Psoas muscle (tissue), 8 donors: ENCODE results near the gene FXR1. TPM values are rescaled to one million over a fixed set of nuclear protein-coding genes. Genes with fewer than 3 reads are reported as not detected.
A peak's percentile ranks its signal among the peaks of the same experiment; 100 is the strongest.

ENCODE experiments used
- ATAC-seq, 4 donors: fragments of 200-7000 bp; cut with Tn5 transposase; one replicate each; pipeline ENCODE4 v1.9.1; 2020; ENCODE audit warnings: moderate library complexity in 3 of 4, mild to moderate bottlenecking in 2 of 4
- DNase-seq, 2 donors: peaks; one replicate each; pipeline ENCODE4 v3.0.0-alpha.2; 2020
- H3K27ac ChIP-seq: fragments of 200-600 bp; one replicate; pipeline ENCODE4 v1.8.0; 2022
- H3K27me3 ChIP-seq, 3 donors: fragments of 200-600 bp in 1 of 3; one replicate each; pipeline versions ENCODE4 v1.6.1 to v1.8.0; 2013 to 2022; ENCODE audit warnings: low read length in 2 of 3, mild to moderate bottlenecking in 2 of 3, moderate library complexity in 1 of 3; ENCODE audit not compliant: insufficient read depth in 3 of 3
- H3K36me3 ChIP-seq, 2 donors: fragments of 200-600 bp in 1 of 2; one replicate each; pipeline versions ENCODE4 v1.6.1 to v1.8.0; 2013 to 2022; ENCODE audit warnings: low read depth in 1 of 2, mild to moderate bottlenecking in 1 of 2, moderate library complexity in 1 of 2; ENCODE audit not compliant: insufficient read depth in 1 of 2
- H3K4me1 ChIP-seq: fragments of 200-600 bp; one replicate; pipeline ENCODE4 v1.8.0; 2022
- H3K4me3 ChIP-seq: fragments of 200-600 bp; one replicate; pipeline ENCODE4 v1.8.0; 2022; ENCODE audit warnings: mild to moderate bottlenecking
- H3K9me3 ChIP-seq: fragments of 200-600 bp; one replicate; pipeline ENCODE4 v1.8.0; 2022
- CTCF ChIP-seq: fragments of 200-600 bp; IDR thresholded peaks from one replicate; pipeline ENCODE4 v1.8.0; 2022; ENCODE audit warnings: antibody characterized with exemption
- WGBS, 3 donors: extraction: QIAGEN DNeasy Blood & Tissue Kit; methylation state at CpG; one replicate each; pipeline versions ENCODE4 v1.1.6 to v1.1.7; 2013; 5-methylcytosine and 5-hydroxymethylcytosine counted together
- intact Hi-C, 2 donors: fragments of 100-400 bp; cut with DNase I; formaldehyde crosslinking; loops; one replicate each; pipeline versions ENCODE4 v1.11.0 to v1.14.2; 2022
- polyA plus RNA-seq, 3 donors: library from polyadenylated mRNA; stranded (reverse); fragments of 200-250 nt; gene quantifications; one replicate each; pipeline ENCODE4 v1.2.3, GENCODE V29; 2013
- total RNA-seq, 4 donors: library from RNA; stranded (reverse); fragmentation: NEBNext Ultra II Directional in 2 of 4; extraction: Animal tissue kit (Norgen Biotek cat#: 25700) in 2 of 4; gene quantifications; one replicate each; pipeline versions ENCODE4 v1.2.1 to v1.2.4, GENCODE V29; 2021 to 2023
- donor health status: healthy with polysubstance abuse.
- donor health status: DM: no; HTN: no; CAD: no; lungs with moderate emphysema.
- donor health status: Bipolar disorder and iron deficiency.
- donor health status: healthy.
- donor health status: DM: yes; HTN: yes; CAD: no.
- donor health status: DM: no; HTN: no; CAD: no.
- donor health status: DM: no; HTN: no; CAD: no.
- donor health status: DM: yes; HTN: yes; CAD: no.

The FXR1 gene
- total and polyA plus RNA-seq, 7 donors = 199 to 779 (median 674) TPM

- intact Hi-C loops = no loop called here
- H3K27ac ChIP-seq = peak overlapping the region; percentile 19
- peaks cover 0 to 97% of the 10 kb centered on the region in 2 donors for H3K36me3 ChIP-seq
- WGBS, 3 donors = 70 to 93% (median 73%) methylated on average over 1 of the region's 1 CpG
- DNase-seq (no peak), ATAC-seq (no peak)
- H3K27me3 ChIP-seq = no peaks in the 10 kb centered on the region
- H3K4me1 ChIP-seq = no peaks in the 10 kb centered on the region
- TF ChIP-seq CTCF = no peak
- H3K4me3 ChIP-seq = no peak overlapping the region
- H3K9me3 ChIP-seq = no peaks in the 10 kb centered on the region
Measured at GRCh38 chr3:180961552-180961951, 49.1 kb downstream of the FXR1 start.

- no peaks in the 10 kb centered on the region for H3K27me3 ChIP-seq
- intact Hi-C loops = no loop called here
- TF ChIP-seq CTCF = no peak
- peak in 3 of 4 donors; percentile 19 to 57 (median 30) for ATAC-seq
- H3K9me3 ChIP-seq = no peaks in the 10 kb centered on the region
- H3K27ac ChIP-seq = peak overlapping the region; percentile 19
- peaks cover 0 to 98% of the 10 kb centered on the region in 2 donors for H3K36me3 ChIP-seq
- no peak overlapping the region for H3K4me3 ChIP-seq
- no peak for DNase-seq
- H3K4me1 ChIP-seq = no peaks in the 10 kb centered on the region
- WGBS, 3 donors = 67 to 79% (median 76%) methylated on average over 1 of the region's 1 CpG
Measured at GRCh38 chr3:180962530-180962929, 50.1 kb downstream of the FXR1 start.

GRCh38 chr3:180970931-180971330 lies 58.5 kb downstream of the FXR1 start:
- no peak for TF ChIP-seq CTCF
- ATAC-seq (no peak), DNase-seq (no peak)
- 74 to 90% (median 83%) methylated on average over 6 of the region's 6 CpGs for WGBS, 3 donors
- H3K27me3 ChIP-seq = no peaks in the 10 kb centered on the region
- peaks cover 0 to 99% of the 10 kb centered on the region in 2 donors for H3K36me3 ChIP-seq
- H3K9me3 ChIP-seq = no peaks in the 10 kb centered on the region
- intact Hi-C loops = loop anchor here (5.0 kb wide), 1 partner anchor 34 kb away; no protein-coding TSS in a partner anchor
- no peaks in the 10 kb centered on the region for H3K4me1 ChIP-seq
- no peak overlapping the region for H3K27ac ChIP-seq
- no peak overlapping the region for H3K4me3 ChIP-seq

- TF ChIP-seq CTCF = no peak
- WGBS, 3 donors = 86 to 93% (median 90%) methylated on average over 2 of the region's 2 CpGs
- Histone ChIP-seq H3K27ac (no peak overlapping the region), H3K4me1 (no peaks in the 10 kb centered on the region), H3K4me3 (no peak overlapping the region), H3K27me3 (no peaks in the 10 kb centered on the region), H3K9me3 (no peaks in the 10 kb centered on the region), H3K36me3 (peaks cover under 1 to 99% of the 10 kb centered on the region in 2 donors)
- intact Hi-C loops = loop anchor here (5.0 kb wide), 1 partner anchor 36 kb away; no protein-coding TSS in a partner anchor
- DNase-seq (no peak), ATAC-seq (no peak)
Measured at GRCh38 chr3:180973543-180973942, 61.1 kb downstream of the FXR1 start.

- ATAC-seq = peak in 1 of 4 donors; percentile 38
- TF ChIP-seq CTCF = no peak
- intact Hi-C loops = loop anchor here (5.0 kb wide), 1 partner anchor 37 kb away; no protein-coding TSS in a partner anchor
- H3K4me3 ChIP-seq = no peak overlapping the region
- WGBS, 3 donors = 85 to 95% (median 87%) methylated on average over 6 of the region's 6 CpGs
- peaks cover 3% of the 10 kb centered on the region for H3K4me1 ChIP-seq
- DNase-seq = no peak
- H3K9me3 ChIP-seq = no peaks in the 10 kb centered on the region
- no peak overlapping the region for H3K27ac ChIP-seq
- peaks cover 5 to 98% of the 10 kb centered on the region in 2 donors for H3K36me3 ChIP-seq
- no peaks in the 10 kb centered on the region for H3K27me3 ChIP-seq
Measured at GRCh38 chr3:180974286-180974685, 61.8 kb downstream of the FXR1 start.
